HG02623 (cell line): ENCODE results near the gene ANKS1B.
A peak's percentile ranks its signal among the peaks of the same experiment; 100 is the strongest.
"Not testable (repeated sequence)": the region's sequence is repeated elsewhere in the genome, so short reads cannot be mapped to it uniquely, and the experiment has no call there.

Source experiments
- ATAC-seq: cut with Tn5 transposase; IDR thresholded peaks from one replicate; pipeline ENCODE4 v1.9.1; 2021; ENCODE audit warnings: moderate library complexity; ENCODE audit not compliant: unreplicated experiment

ANKS1B gene

GRCh38 chr12:98799822-98800221 is 1184.9 kb downstream of the ANKS1B start:
- no peak for ATAC-seq

- ATAC-seq = no peak
These were observed 1185.5 kb downstream of the ANKS1B start for GRCh38 chr12:98799146-98799810.

GRCh38 chr12:98797200-98797599 is 1187.5 kb downstream of the ANKS1B start:
- ATAC-seq = no peak

GRCh38 chr12:98796745-98797144 is 1188.0 kb downstream of the ANKS1B start:
- ATAC-seq = no peak

GRCh38 chr12:98793121-98793520 is 1191.6 kb downstream of the ANKS1B start:
- no peak for ATAC-seq

GRCh38 chr12:98791406-98791805 is 1193.3 kb downstream of the ANKS1B start:
- ATAC-seq = no peak

GRCh38 chr12:98788396-98788795 is 1196.3 kb downstream of the ANKS1B start:
- ATAC-seq = no peak

GRCh38 chr12:98786653-98787052 is 1198.1 kb downstream of the ANKS1B start:
- ATAC-seq = no peak

GRCh38 chr12:98783420-98783819 is 1201.3 kb downstream of the ANKS1B start:
- no peak for ATAC-seq

GRCh38 chr12:98780261-98780660 is 1204.5 kb downstream of the ANKS1B start:
- no peak for ATAC-seq

- ATAC-seq = no peak
These were observed 1211.9 kb downstream of the ANKS1B start for GRCh38 chr12:98772818-98773217.

GRCh38 chr12:98771811-98772752 is 1212.7 kb downstream of the ANKS1B start:
- ATAC-seq = no peak

GRCh38 chr12:98770230-98770629 is 1214.5 kb downstream of the ANKS1B start:
- ATAC-seq = no peak

GRCh38 chr12:98769068-98769467 is 1215.7 kb downstream of the ANKS1B start:
- ATAC-seq = no peak

- no peak for ATAC-seq
These were observed 1217.5 kb downstream of the ANKS1B start for GRCh38 chr12:98767248-98767647.

GRCh38 chr12:98763656-98764055 is 1221.1 kb downstream of the ANKS1B start:
- ATAC-seq = no peak

GRCh38 chr12:98758331-98758730 is 1226.4 kb downstream of the ANKS1B start:
- no peak for ATAC-seq

- no peak for ATAC-seq
These were observed 1227.3 kb downstream of the ANKS1B start for GRCh38 chr12:98757455-98757854.

- not testable (repeated sequence) for ATAC-seq
These were observed 1228.9 kb downstream of the ANKS1B start for GRCh38 chr12:98755855-98756254.

GRCh38 chr12:98754095-98754494 is 1230.6 kb downstream of the ANKS1B start:
- peak; percentile 98 for ATAC-seq

GRCh38 chr12:98752726-98753125 is 1232.0 kb downstream of the ANKS1B start:
- ATAC-seq = no peak

- ATAC-seq = no peak
These were observed 1233.1 kb downstream of the ANKS1B start for GRCh38 chr12:98751580-98752115.
